Adrenal gland (tissue), 5 donors: ENCODE results near the gene ZNF222.

Experiments
- POLR2A ChIP-seq, 2 donors: fragments of 450-650 bp; IDR thresholded peaks; one replicate each; pipeline ENCODE4 v1.6.1; 2017; ENCODE audit warnings: antibody characterized with exemption in 2 of 2, mild to moderate bottlenecking in 2 of 2, moderate library complexity in 1 of 2
- TF ChIP-seq, protein P1 (sequence below), 6 experiments: fragments of 450-650 bp in 4 of 6; fragments of 200-600 bp in 2 of 6; sonication (generic) in 1 of 6; IDR thresholded peaks; 1 replicate in 5 of 6; 2 replicates in 1 of 6; pipeline versions ENCODE4 v1.5.1 to v1.8.0; 2016 to 2021; ENCODE audit warnings: antibody characterized with exemption in 6 of 6, mild to moderate bottlenecking in 2 of 6, moderate library complexity in 1 of 6
- donor health status: DM: no; HTN: no; CAD: no.

- TF ChIP-seq POLR2A (IDR thresholded peaks at IDR 0.05), result no peak
- TF ChIP-seq, protein P1, sequence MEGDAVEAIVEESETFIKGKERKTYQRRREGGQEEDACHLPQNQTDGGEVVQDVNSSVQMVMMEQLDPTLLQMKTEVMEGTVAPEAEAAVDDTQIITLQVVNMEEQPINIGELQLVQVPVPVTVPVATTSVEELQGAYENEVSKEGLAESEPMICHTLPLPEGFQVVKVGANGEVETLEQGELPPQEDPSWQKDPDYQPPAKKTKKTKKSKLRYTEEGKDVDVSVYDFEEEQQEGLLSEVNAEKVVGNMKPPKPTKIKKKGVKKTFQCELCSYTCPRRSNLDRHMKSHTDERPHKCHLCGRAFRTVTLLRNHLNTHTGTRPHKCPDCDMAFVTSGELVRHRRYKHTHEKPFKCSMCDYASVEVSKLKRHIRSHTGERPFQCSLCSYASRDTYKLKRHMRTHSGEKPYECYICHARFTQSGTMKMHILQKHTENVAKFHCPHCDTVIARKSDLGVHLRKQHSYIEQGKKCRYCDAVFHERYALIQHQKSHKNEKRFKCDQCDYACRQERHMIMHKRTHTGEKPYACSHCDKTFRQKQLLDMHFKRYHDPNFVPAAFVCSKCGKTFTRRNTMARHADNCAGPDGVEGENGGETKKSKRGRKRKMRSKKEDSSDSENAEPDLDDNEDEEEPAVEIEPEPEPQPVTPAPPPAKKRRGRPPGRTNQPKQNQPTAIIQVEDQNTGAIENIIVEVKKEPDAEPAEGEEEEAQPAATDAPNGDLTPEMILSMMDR (IDR thresholded peaks at IDR 0.05), result no peak
Measured at GRCh38 chr19:44061038-44061437, 35.9 kb downstream of the ZNF222 start.
